Mesendoderm (in vitro differentiated cells): Measurements from ENCODE around the gene RAB20.
A peak's percentile ranks its signal among the peaks of the same experiment; 100 is the strongest.
"Not testable (repeated sequence)": the region's sequence is repeated elsewhere in the genome, so short reads cannot be mapped to it uniquely, and the experiment has no call there.

Experiments
- DNase-seq: peaks from one replicate; pipeline ENCODE4 v3.0.0; 2013
- H2AK5ac ChIP-seq: 2 replicates; pipeline ENCODE4 v1.6.1; 2013; ENCODE audit warnings: low read length, inconsistent platforms
- H2BK120ac ChIP-seq: 2 replicates; pipeline ENCODE4 v1.6.1; 2013; ENCODE audit warnings: low read depth, mild to moderate bottlenecking, low read length, moderate library complexity, mixed read lengths
- H2BK15ac ChIP-seq: replicated peaks from 2 replicates; pipeline ENCODE4 v1.6.1; 2013; ENCODE audit warnings: low read depth, mild to moderate bottlenecking, moderate library complexity
- H2BK5ac ChIP-seq: 2 replicates; pipeline ENCODE4 v1.6.1; 2013; ENCODE audit warnings: low read length, inconsistent platforms
- H3K18ac ChIP-seq: 2 replicates; pipeline ENCODE4 v1.6.1; 2013; ENCODE audit warnings: mild to moderate bottlenecking, low read length, mixed read lengths
- H3K23ac ChIP-seq: one replicate; pipeline ENCODE4 v1.6.1; 2013; ENCODE audit warnings: low read length
- H3K27ac ChIP-seq: 2 replicates; pipeline ENCODE4 v1.5.1; 2013; ENCODE audit warnings: low read depth, mild to moderate bottlenecking, inconsistent platforms, low read length, moderate library complexity
- H3K27me3 ChIP-seq: 2 replicates; pipeline ENCODE4 v1.6.1; 2013; ENCODE audit warnings: low read length, control low read depth, mild to moderate bottlenecking, inconsistent platforms; ENCODE audit not compliant: insufficient read depth, poor library complexity
- H3K36me3 ChIP-seq: 2 replicates; pipeline ENCODE4 v1.6.1; 2013; ENCODE audit warnings: low read length, inconsistent platforms; ENCODE audit not compliant: control insufficient read depth, insufficient read depth
- H3K4ac ChIP-seq: one replicate; pipeline ENCODE4 v1.6.1; 2013; ENCODE audit warnings: low read depth, mild to moderate bottlenecking, low read length, moderate library complexity
- H3K4me1 ChIP-seq: 2 replicates; pipeline ENCODE4 v1.6.1; 2013; ENCODE audit warnings: low read depth, low read length, inconsistent platforms; ENCODE audit not compliant: control insufficient read depth
- H3K4me2 ChIP-seq: 2 replicates; pipeline ENCODE4 v1.6.1; 2013; ENCODE audit warnings: low read length
- H3K4me3 ChIP-seq: 2 replicates; pipeline ENCODE4 v1.5.1; 2013; ENCODE audit warnings: mild to moderate bottlenecking, low read length
- H3K56ac ChIP-seq: one replicate; pipeline ENCODE4 v1.6.1; 2013; ENCODE audit warnings: low read length
- H3K79me1 ChIP-seq: 2 replicates; pipeline ENCODE4 v1.6.1; 2013; ENCODE audit warnings: low read length, inconsistent platforms
- H3K79me2 ChIP-seq: 2 replicates; pipeline ENCODE4 v1.6.1; 2013; ENCODE audit warnings: mild to moderate bottlenecking, low read length; ENCODE audit not compliant: control insufficient read depth, insufficient read depth
- H3K9ac ChIP-seq: 2 replicates; pipeline ENCODE4 v1.6.1; 2013; ENCODE audit warnings: low read length, inconsistent platforms
- H4K5ac ChIP-seq: one replicate; pipeline ENCODE4 v1.6.1; 2013; ENCODE audit warnings: low read length
- H4K8ac ChIP-seq: one replicate; pipeline ENCODE4 v1.6.1; 2013; ENCODE audit warnings: low read depth, mild to moderate bottlenecking, control low read depth, low read length, moderate library complexity
- WGBS: extraction: QIAGEN DNeasy Blood & Tissue Kit; methylation state at CpG from one replicate; pipeline ENCODE4 v1.1.7; 2013; ENCODE audit warnings: low lambda C conversion rate, missing lambda C conversion rate; ENCODE audit not compliant: insufficient coverage; ENCODE audit errors: extremely low coverage; 5-methylcytosine and 5-hydroxymethylcytosine counted together

RAB20 gene

GRCh38 chr13:110538632-110539031 is 22.9 kb downstream of the RAB20 start:
- no peak overlapping the region for H2BK15ac ChIP-seq
- no peak overlapping the region for H3K4me3 ChIP-seq
- H3K18ac ChIP-seq: no peak overlapping the region
- WGBS: no CpG with 5 or more reads among the region's 5 CpGs
- no peaks in the 10 kb centered on the region for H3K27me3 ChIP-seq
- DNase-seq: no peak
- H2AK5ac ChIP-seq: no peak overlapping the region
- peaks cover 10% of the 10 kb centered on the region for H3K4me1 ChIP-seq
- peak overlapping the region; percentile 50 for H3K56ac ChIP-seq
- peak overlapping the region; percentile 22 for H3K9ac ChIP-seq
- H3K36me3 ChIP-seq: no peaks in the 10 kb centered on the region
- no peak overlapping the region for H4K8ac ChIP-seq
- no peak overlapping the region for H3K23ac ChIP-seq
- H3K4me2 ChIP-seq: no peak overlapping the region
- H3K79me2 ChIP-seq: peaks cover 3% of the 10 kb centered on the region
- no peak overlapping the region for H3K27ac ChIP-seq
- no peak overlapping the region for H4K5ac ChIP-seq
- H2BK5ac ChIP-seq: no peak overlapping the region
- H2BK120ac ChIP-seq: no peak overlapping the region
- peaks cover 12% of the 10 kb centered on the region for H3K79me1 ChIP-seq
- no peak overlapping the region for H3K4ac ChIP-seq

- no peaks in the 10 kb centered on the region for H3K27me3 ChIP-seq
- no peak overlapping the region for H3K4me3 ChIP-seq
- H3K4ac ChIP-seq: no peak overlapping the region
- H4K5ac ChIP-seq: no peak overlapping the region
- WGBS: no CpG with 5 or more reads among the region's 18 CpGs
- no peak overlapping the region for H2BK5ac ChIP-seq
- H3K36me3 ChIP-seq: no peaks in the 10 kb centered on the region
- peaks cover 17% of the 10 kb centered on the region for H3K79me1 ChIP-seq
- H2AK5ac ChIP-seq: no peak overlapping the region
- no peak for DNase-seq
- H3K18ac ChIP-seq: no peak overlapping the region
- H2BK15ac ChIP-seq: no peak overlapping the region
- H3K27ac ChIP-seq: no peak overlapping the region
- no peak overlapping the region for H2BK120ac ChIP-seq
- peaks cover 6% of the 10 kb centered on the region for H3K79me2 ChIP-seq
- H3K56ac ChIP-seq: no peak overlapping the region
- no peak overlapping the region for H3K23ac ChIP-seq
- H3K4me2 ChIP-seq: no peak overlapping the region
- H3K4me1 ChIP-seq: peaks cover 2% of the 10 kb centered on the region
- H4K8ac ChIP-seq: no peak overlapping the region
- no peak overlapping the region for H3K9ac ChIP-seq
Measured at GRCh38 chr13:110536006-110536693, 25.4 kb downstream of the RAB20 start.

- WGBS: no CpG with 5 or more reads among the region's 11 CpGs
- Histone ChIP-seq H4K8ac (no peak overlapping the region), H3K27me3 (no peaks in the 10 kb centered on the region)
Measured at GRCh38 chr13:110535526-110535925, 26.0 kb downstream of the RAB20 start.

GRCh38 chr13:110533771-110534670 is 27.5 kb downstream of the RAB20 start:
- Histone ChIP-seq H2AK5ac (no peak overlapping the region), H4K8ac (no peak overlapping the region), H3K23ac (no peak overlapping the region), H3K56ac (no peak overlapping the region), H3K18ac (no peak overlapping the region), H4K5ac (no peak overlapping the region), H3K36me3 (no peaks in the 10 kb centered on the region), H2BK15ac (no peak overlapping the region), H2BK5ac (no peak overlapping the region), H3K27me3 (no peaks in the 10 kb centered on the region), H3K4me3 (no peak overlapping the region), H3K9ac (no peak overlapping the region), H3K4me1 (peaks cover 5% of the 10 kb centered on the region), H2BK120ac (no peak overlapping the region), H3K4me2 (no peak overlapping the region), H3K27ac (no peak overlapping the region), H3K79me1 (peaks cover 20% of the 10 kb centered on the region), H3K79me2 (peaks cover 6% of the 10 kb centered on the region), H3K4ac (no peak overlapping the region)
- WGBS: no CpG with 5 or more reads among the region's 16 CpGs
- peak; percentile 50 for DNase-seq

More at GRCh38 chr13:110535526-110535925, 26.0 kb downstream of the RAB20 start:
- no peak overlapping the region for H2BK5ac ChIP-seq
- H3K79me1 ChIP-seq: peaks cover 20% of the 10 kb centered on the region
- H3K79me2 ChIP-seq: peaks cover 6% of the 10 kb centered on the region
- no peaks in the 10 kb centered on the region for H3K36me3 ChIP-seq
- H2BK120ac ChIP-seq: no peak overlapping the region
- peaks cover 2% of the 10 kb centered on the region for H3K4me1 ChIP-seq
- H3K4ac ChIP-seq: no peak overlapping the region
- no peak overlapping the region for H3K27ac ChIP-seq
- peak; percentile 49 for DNase-seq
- H3K9ac ChIP-seq: no peak overlapping the region
- H3K18ac ChIP-seq: no peak overlapping the region
- H3K4me3 ChIP-seq: no peak overlapping the region
- H3K56ac ChIP-seq: no peak overlapping the region
- no peak overlapping the region for H4K5ac ChIP-seq
- no peak overlapping the region for H3K4me2 ChIP-seq
- H2BK15ac ChIP-seq: no peak overlapping the region
- H2AK5ac ChIP-seq: no peak overlapping the region
- H3K23ac ChIP-seq: no peak overlapping the region

GRCh38 chr13:110532258-110532657 is 29.3 kb downstream of the RAB20 start:
- not testable (repeated sequence) for H3K4ac ChIP-seq, H2AK5ac ChIP-seq, H3K9ac ChIP-seq, H3K27ac ChIP-seq, H3K23ac ChIP-seq, H3K56ac ChIP-seq, H3K36me3 ChIP-seq, H3K4me3 ChIP-seq, H2BK120ac ChIP-seq, H4K8ac ChIP-seq, H3K79me2 ChIP-seq, H3K4me2 ChIP-seq, H3K27me3 ChIP-seq, DNase-seq, H3K18ac ChIP-seq, H2BK5ac ChIP-seq, H3K4me1 ChIP-seq, H4K5ac ChIP-seq, H2BK15ac ChIP-seq
- no CpG with 5 or more reads among the region's 2 CpGs for WGBS
- H3K79me1 ChIP-seq: peaks cover 17% of the 10 kb centered on the region
